HG02981 (cell line): ENCODE results near the gene RPL18A.

Experiments used
- ATAC-seq: cut with Tn5 transposase; IDR thresholded peaks from one replicate; pipeline ENCODE4 v1.9.1; 2021; ENCODE audit warnings: mild to moderate bottlenecking, moderate library complexity; ENCODE audit not compliant: unreplicated experiment

RPL18A gene

DNA sequence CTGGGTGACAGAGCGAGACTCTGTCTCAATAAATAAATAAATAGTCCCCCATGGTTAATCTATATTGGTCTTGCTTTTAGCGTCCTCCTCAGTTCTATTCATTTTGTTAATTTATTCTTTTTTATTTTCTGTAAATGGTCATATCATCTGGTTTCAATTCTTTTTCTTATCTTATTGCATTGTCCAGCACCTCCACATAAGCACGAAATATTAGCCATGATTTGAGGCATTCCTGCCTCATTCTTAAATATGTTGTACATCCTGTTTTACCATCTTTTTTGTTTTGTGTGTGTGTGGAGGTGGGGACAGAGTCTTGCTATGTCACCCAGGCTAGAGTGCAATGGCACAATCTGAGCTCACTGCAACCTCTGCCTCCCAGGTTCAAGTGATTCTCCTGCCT, 48.5 kb downstream of the RPL18A start:
- no peak for ATAC-seq

DNA sequence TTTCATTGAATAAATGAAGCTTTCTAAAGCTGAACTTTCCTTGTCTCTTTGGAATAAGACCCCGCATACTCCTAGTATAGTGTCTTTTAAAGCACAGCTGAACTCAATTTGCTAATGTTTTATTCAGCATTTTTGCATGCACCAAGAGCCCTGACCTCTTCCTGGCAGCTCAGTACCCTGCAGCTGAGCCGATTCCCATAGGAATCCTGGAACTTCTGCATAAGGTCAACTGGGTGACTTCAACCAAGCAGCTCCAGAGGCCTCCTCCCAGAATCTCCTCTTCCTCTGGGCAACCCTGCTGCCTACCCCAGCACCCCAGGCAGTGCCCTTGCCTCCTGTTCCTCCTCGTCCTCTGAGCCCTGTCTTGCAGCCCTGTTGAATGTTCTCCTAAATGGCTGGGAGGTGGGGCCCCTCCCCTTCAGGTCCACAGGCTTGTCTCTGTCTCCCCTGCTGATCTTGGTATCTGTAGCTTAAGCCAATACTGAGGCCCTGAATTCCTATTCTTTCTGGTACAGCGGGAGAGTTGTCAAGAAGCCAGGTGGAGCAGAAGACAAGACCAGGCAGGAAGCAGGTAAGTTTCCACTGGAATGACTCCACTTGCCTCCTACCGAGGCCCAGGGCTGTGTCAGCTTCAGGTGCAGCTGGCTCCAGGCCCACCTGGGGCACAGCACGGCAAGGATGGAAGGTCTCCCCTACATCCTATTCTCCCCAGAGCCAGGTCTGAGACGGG, 49.5 kb downstream of the RPL18A start:
- no peak for ATAC-seq

GRCh38 chr19:17910791-17911360, 51.2 kb downstream of the RPL18A start:
- ATAC-seq = no peak
